HL-60/S4 (cell line): ENCODE results near the gene DAGLB.
"Not testable (repeated sequence)": the region's sequence is repeated elsewhere in the genome, so short reads cannot be mapped to it uniquely, and the experiment has no call there.

Source experiments
- in situ Hi-C: fragments of 300-500 bp; cut with MboI; formaldehyde crosslinking; loops from 2 replicates; pipeline ENCODE4 v1.14.3; 2022; ENCODE audit warnings: low sequenced_read_pairs

DAGLB gene

GRCh38 chr7:6379886-6380285, 67.9 kb downstream of the DAGLB start:
- in situ Hi-C loops: no loop called here

DNA sequence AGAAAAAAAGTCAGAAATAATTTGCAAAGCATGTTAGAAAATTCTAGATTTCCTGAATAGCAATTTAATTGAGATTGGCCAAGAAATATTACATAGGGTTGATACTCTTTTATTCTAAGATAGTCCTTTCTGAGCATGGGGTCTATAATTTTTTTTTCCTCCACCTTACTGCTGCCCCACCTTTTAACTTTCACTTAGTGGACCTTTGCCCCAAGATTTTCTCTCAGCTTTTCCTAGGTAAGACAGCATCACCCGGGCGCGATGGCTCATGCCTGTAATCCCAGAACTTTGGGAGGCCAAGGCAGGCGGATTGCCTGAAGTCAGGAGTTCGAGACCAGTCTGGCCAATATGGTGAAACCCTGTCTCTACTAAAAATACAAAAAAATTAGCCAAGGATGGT, 69.2 kb downstream of the DAGLB start:
- in situ Hi-C loops: not testable (repeated sequence)

- in situ Hi-C loops: no loop called here
These were observed 70.9 kb downstream of the DAGLB start for GRCh38 chr7:6376820-6377219.

- in situ Hi-C loops: no loop called here
These were observed 72.2 kb downstream of the DAGLB start for GRCh38 chr7:6375348-6376101.

- in situ Hi-C loops: no loop called here
These were observed 80.0 kb downstream of the DAGLB start for GRCh38 chr7:6367701-6368211.

GRCh38 chr7:6365451-6365850, 82.3 kb downstream of the DAGLB start:
- in situ Hi-C loops: no loop called here

DNA sequence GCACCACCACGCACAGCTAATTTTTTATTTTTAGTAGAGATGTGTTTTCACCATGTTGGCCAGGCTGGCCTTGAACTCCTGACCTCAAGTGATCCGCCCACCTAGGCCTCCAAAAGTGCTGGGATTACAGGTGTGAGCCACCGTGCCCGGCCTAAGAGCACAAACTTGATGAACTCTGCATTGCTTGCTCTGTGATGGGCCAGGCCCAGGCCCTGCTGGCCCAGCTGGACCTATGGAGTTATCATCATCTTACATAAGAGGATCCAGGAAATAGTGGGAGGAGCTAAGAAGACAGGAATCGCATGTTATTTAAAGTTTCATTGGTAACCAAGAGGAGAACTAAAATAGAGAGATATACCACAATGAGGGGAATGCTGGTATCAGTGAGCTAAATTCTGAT, 86.9 kb downstream of the DAGLB start:
- in situ Hi-C loops: no loop called here

DNA sequence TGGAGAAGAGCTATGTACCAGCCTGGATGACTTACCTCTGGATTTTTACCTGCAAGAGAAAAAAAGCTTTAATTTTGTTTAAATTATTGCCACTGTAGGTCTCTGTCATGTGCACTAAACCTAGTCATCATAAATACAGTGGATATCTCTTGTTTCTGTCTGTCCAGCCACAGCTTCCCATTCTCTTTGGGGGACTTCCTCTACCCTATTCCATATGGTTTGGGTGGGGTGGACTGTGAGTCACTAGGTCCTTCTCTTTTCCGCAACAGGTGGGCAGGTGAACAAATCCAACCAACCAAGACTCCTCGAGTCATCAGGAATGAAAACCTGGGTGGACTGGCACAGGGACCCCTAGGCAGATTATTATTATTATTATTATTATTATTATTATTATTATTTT, 88.0 kb downstream of the DAGLB start:
- in situ Hi-C loops: no loop called here
